ENCODE results near the gene CYB5R3. TPM values are rescaled to one million over a fixed set of nuclear protein-coding genes. Genes with fewer than 3 reads are reported as not detected.
"Not testable (repeated sequence)": the region's sequence is repeated elsewhere in the genome, so short reads cannot be mapped to it uniquely, and the experiment has no call there.

The CYB5R3 gene
- polyA plus RNA-seq, 3 donors, result 77.4 to 398 (median 294) TPM

DNA sequence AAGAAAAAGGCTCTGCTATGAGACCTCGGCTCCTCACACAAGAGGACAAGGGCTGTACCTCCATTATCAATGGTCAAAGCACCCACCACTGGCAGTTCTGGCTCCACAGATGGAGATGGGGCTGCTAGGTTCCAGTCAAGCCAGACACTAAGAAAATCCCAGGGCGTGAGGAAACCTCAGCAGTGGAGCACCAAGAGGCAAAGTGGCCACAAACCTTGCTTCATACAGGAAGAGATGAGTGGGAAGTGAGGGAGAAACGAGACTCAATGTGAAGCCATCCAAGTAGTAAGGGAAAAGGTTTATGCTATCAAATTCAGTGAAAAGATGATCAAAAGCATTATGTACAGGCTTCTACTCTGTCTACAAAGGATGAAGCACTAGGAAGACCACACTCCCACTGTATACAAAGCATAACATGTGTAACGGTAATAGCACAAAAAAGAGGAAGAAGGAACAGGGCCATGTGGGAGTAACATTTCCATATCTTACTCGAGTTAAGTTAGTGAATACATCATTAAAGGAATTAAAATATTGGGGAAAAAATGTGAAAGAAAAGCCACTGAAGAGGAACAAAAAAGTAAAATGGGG is 61.5 kb downstream of the CYB5R3 start:
- 57 to 87% (median 71%) methylated on average over 5 of the region's 5 CpGs for WGBS, 3 donors
- no peak overlapping the region for H3K27ac ChIP-seq (ENCODE audit: low read depth, low read length)

DNA sequence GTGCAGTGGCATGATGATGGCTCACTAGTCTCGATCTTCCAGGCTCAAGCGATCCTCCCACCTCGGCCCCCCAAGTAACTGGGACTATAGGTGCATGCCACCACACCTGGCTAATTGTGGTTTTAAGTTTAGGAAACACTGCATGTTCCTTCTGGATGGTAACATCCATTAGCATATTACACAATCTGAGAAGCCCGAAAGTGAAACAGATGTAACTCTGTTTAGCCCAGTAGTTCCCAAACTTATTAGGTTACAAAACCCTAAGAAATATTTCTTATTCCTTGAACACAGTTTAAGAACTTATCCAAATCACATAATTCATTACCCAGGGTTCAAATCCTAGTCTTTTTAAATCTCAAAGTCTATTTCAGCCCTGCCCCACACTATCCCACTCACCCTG is 62.8 kb downstream of the CYB5R3 start:
- H3K27ac ChIP-seq (ENCODE audit: low read depth, low read length), result no peak overlapping the region

GRCh38 chr22:42585096-42585495 is 64.1 kb downstream of the CYB5R3 start:
- WGBS, 3 donors, result 79 to 87% (median 82%) methylated on average over 8 of the region's 8 CpGs
- H3K27ac ChIP-seq (ENCODE audit: low read depth, low read length), result no peak overlapping the region

More for the DNA sequence above, 62.8 kb downstream of the CYB5R3 start:
- 75 to 96% (median 79%) methylated on average over 4 of the region's 4 CpGs for WGBS, 3 donors

- no peak overlapping the region for H3K27ac ChIP-seq (ENCODE audit: low read depth, low read length)
- WGBS, 3 donors, result 92 to 97% (median 95%) methylated on average over 4 of the region's 4 CpGs
Measured at GRCh38 chr22:42584364-42584940, 64.7 kb downstream of the CYB5R3 start.

DNA sequence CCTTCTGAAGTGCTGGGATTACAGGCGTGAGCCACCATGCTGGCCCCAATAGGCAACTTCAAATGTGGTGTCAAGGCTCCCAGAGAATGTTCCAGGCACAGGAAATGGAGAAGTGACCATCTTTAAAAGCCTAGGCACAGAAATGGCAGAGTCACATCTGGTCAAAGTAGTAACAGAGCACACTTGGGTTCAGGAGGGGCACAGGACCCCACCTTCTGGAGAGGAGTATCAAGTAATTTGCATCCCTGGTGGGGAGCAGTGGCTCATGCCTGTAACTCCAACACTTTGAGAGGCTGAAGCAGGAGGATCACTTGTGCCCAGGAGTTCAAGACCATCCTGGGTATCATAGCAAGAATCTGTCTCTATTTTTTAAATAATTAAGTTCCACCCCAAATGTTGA is 66.2 kb downstream of the CYB5R3 start:
- no peak overlapping the region for H3K27ac ChIP-seq (ENCODE audit: low read depth, low read length)
- WGBS, 3 donors, result 88 to 100% (median 92%) methylated on average over 1 of the region's 1 CpG

- 6 to 10% (median 7%) methylated on average over 38 to 64 of the region's 64 CpGs for whole genome bisulfite sequencing, 3 donors
- H3K27ac ChIP-seq (ENCODE audit: low read depth, low read length), result no peak overlapping the region
Measured at GRCh38 chr22:42581762-42582716, 67.2 kb downstream of the CYB5R3 start.

GRCh38 chr22:42581194-42581761 is 67.9 kb downstream of the CYB5R3 start:
- 0 to 1% (median 0%) methylated on average over 9 to 11 of the region's 22 CpGs for WGBS, 3 donors
- H3K27ac ChIP-seq (ENCODE audit: low read depth, low read length), result not testable (repeated sequence)

DNA sequence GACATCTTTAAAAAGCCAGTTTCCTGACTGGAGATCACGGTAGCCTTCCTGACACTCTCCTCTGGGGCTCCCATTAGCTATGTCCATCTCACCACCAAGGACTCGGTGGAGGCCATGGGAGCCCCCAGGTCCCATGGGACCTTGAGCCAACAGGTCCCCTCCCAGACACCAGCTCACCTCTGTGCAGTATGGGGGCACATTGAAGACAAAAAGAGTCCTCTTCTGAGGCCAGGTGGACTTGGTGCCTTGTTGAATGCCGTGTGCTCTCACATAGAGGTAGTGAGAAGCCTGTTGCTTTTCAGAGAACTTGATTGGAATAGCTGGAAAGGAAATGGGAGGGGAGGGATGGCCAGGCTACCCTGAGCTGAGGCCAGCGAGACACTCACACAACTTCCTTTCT is 69.2 kb downstream of the CYB5R3 start:
- WGBS, 3 donors, result 88 to 92% (median 89%) methylated on average over 3 of the region's 4 CpGs

DNA sequence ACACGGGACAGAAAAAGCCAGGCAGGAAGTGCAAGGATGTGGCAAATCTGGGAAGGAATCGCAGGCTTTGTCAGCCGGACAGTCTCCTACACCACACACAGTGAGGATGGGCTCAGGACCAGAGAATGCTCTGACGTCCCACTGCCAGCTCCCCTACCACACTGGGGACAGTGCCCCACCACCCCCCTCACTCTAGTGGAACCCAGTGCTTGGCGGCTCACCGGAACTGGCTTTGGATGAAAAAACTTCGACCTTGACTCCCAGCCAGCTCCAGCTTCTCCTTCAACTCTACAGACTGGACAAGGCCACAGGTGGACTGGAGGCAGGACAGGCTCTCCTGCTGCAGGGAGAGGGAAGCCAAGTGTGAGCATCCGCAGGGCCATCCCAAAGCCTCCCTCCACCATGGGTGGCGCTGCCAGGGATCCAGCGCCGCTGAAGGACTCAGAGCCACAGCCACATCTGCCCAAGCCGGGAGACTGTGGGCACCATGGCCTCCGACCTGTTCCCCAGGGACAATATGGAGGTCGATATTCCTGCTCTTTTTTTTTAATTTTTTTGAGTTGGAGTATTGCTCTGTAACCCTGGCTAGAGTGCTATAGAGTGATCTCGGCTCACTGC is 71.5 kb downstream of the CYB5R3 start:
- WGBS, 3 donors, result 86 to 91% (median 90%) methylated on average over 14 to 15 of the region's 15 CpGs

More for the DNA sequence above, 69.2 kb downstream of the CYB5R3 start:
- not testable (repeated sequence) for H3K27ac ChIP-seq (ENCODE audit: low read depth, low read length)

GRCh38 chr22:42577141-42577540 is 72.1 kb downstream of the CYB5R3 start:
- H3K27ac ChIP-seq (ENCODE audit: low read depth, low read length), result not testable (repeated sequence)
- WGBS, 3 donors, result 91 to 95% (median 94%) methylated on average over 8 of the region's 9 CpGs

More for the DNA sequence above, 71.5 kb downstream of the CYB5R3 start:
- H3K27ac ChIP-seq (ENCODE audit: low read depth, low read length), result no peak overlapping the region

DNA sequence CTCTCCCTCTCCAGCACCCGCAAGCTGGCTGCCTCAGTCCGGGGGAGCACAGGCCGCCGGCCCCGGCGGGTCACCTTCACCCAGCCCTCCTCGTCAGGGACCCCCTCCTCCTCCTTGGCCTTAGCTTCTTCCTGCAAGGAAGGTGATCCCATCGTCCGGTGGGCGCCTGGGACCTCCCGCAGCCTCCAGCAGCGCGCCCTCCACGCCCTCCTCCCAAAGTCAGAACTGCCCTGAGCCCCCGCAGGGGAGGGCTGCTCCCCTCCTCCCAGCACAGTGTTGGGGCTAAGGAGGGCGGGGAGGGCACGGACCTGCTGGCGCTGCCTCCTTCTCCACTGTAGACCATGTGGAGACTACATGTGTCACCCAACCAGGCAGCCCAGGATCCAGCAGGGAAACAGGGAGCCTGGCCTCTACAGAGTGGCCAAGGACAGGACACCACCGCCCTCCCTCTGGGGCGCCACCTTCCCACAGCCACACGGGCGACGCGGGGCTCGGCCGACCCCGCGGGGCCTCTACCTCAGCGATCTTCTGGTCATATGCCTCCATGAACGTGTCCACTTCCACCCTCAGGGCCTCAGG is 73.1 kb downstream of the CYB5R3 start:
- H3K27ac ChIP-seq (ENCODE audit: low read depth, low read length), result not testable (repeated sequence)
- 92 to 95% (median 94%) methylated on average over 12 to 26 of the region's 30 CpGs for WGBS, 3 donors

DNA sequence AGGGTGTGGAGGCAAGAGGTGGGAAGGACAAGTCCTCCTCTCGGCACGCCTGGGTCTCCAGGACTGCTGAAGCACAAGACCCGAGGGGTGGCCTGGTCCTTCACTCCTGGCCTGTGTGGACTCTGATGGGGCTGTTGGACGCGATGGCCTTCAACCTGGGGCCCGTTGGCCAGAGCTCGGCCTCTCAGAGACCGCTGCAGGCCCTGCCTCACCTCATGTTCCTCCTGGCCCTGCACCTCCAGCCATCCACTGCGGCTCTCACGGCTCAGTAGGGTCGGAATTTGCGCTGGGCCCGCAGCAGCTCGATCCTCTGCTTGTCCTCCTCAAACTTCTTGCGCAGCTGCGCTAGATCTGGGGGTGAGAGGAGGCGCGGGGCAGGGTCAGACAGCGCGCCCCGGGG is 74.7 kb downstream of the CYB5R3 start:
- 83 to 96% (median 93%) methylated on average over 10 to 18 of the region's 21 CpGs for WGBS, 3 donors
- H3K27ac ChIP-seq (ENCODE audit: low read depth, low read length), result not testable (repeated sequence)

DNA sequence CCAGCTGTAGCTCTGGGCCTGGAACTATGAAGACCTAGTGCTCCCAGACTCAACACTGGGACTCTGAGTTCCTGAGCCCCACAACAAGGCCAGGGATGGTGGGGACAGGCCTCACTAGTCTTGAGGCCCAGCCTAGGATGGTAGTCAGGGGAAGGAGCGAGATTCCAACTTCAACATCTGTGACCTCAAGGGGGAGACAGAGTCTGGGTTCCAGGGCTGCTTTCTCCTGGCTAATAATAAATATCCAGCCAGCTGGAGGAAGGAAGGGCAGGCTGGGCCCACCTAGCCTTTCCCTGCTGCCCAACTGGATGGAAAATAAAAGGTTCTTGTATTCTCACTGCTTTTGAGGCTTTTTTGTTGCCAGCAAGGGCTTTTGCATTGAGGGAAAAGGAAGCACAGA is 75.1 kb downstream of the CYB5R3 start:
- not testable (repeated sequence) for H3K27ac ChIP-seq (ENCODE audit: low read depth, low read length)
- WGBS, 3 donors, result 77 to 100% (median 100%) methylated on average over 1 of the region's 1 CpG

GRCh38 chr22:42571068-42571467 is 78.1 kb downstream of the CYB5R3 start:
- H3K27ac ChIP-seq (ENCODE audit: low read depth, low read length), result not testable (repeated sequence)
- 87 to 97% (median 94%) methylated on average over 11 to 12 of the region's 12 CpGs for WGBS, 3 donors

GRCh38 chr22:42570580-42570979 is 78.6 kb downstream of the CYB5R3 start:
- WGBS, 3 donors, result 71 to 82% (median 80%) methylated on average over 8 to 9 of the region's 9 CpGs
- H3K27ac ChIP-seq (ENCODE audit: low read depth, low read length), result not testable (repeated sequence)

DNA sequence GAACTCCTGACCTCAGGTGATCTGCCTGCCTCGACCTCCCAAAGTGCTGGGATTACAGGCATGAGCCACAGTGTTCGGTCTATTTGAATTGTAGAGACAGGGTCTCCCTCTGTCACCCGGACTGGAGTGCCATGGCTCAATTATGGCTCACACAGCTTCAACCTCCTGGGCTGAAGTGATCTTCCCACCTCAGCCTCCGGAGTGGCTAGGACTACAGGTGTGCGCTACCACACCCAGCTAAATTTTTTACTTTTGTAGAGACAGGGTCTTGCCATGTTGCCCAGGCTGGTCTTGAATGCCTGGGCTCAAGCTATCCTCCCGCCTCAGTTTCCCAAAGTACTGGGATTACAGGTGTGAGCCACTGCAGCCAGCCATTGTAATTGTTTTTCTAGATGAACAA is 81.2 kb downstream of the CYB5R3 start:
- not testable (repeated sequence) for H3K27ac ChIP-seq (ENCODE audit: low read depth, low read length)
- 76 to 87% (median 77%) methylated on average over 5 of the region's 6 CpGs for WGBS, 3 donors

All from adipose tissue (tissue), 3 donors.